ENCODE measurements around the gene TMC8. TPM values are rescaled to one million over a fixed set of nuclear protein-coding genes. Genes with fewer than 3 reads are reported as not detected.

TMC8 gene
- polyA plus RNA-seq, 1 donor from 2014 or later, result 0.41 TPM

DNA sequence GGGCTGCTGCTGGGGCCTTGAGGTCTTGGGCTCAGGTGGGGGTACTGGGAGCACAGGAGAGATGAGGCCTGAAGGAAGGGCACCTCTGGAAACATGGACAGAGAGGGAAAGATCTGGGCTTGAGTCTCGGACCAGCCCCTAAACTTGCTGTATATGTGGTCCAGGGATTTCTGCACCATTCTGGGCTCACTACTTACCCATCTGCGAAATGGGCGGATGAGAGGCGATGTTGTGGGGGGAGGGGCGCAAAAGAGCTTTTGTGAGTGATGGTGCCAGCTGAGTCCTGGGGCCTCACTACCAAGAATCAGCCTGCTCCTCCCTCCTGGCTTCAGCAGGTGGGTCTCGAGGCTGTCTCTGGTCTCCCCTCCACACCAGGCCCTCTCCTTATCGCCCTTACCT is 15.9 kb downstream of the TMC8 start:
- H3K4me3 ChIP-seq (ENCODE audit: low read length), result no peak overlapping the region
- H3K79me2 ChIP-seq (replicated peaks; ENCODE audit: insufficient read depth, low read length), result no peaks in the 10 kb centered on the region
- TF ChIP-seq RAD21 (conservative IDR thresholded peaks at IDR 0.05) (no peak), SMC3 (conservative IDR thresholded peaks at IDR 0.05; ENCODE audit: poor library complexity) (no peak), TAF1 (IDR thresholded peaks at IDR 0.05; ENCODE audit: low read depth) (no peak), EZH2 (IDR thresholded peaks at IDR 0.05; ENCODE audit: borderline replicate concordance, insufficient read depth, low read length, poor library complexity, severe bottlenecking) (no peak), POLR2AphosphoS5 (IDR thresholded peaks at IDR 0.05) (no peak), MXI1 (conservative IDR thresholded peaks at IDR 0.05; ENCODE audit: poor library complexity, severe bottlenecking) (no peak), CTCF (IDR thresholded peaks at IDR 0.05; ENCODE audit: poor library complexity, severe bottlenecking) (no peak), REST (IDR thresholded peaks at IDR 0.05; ENCODE audit: borderline replicate concordance) (no peak), EP300 (conservative IDR thresholded peaks at IDR 0.05; ENCODE audit: poor library complexity, severe bottlenecking) (no peak)
- H3K9ac ChIP-seq (ENCODE audit: low read length), result no peak overlapping the region
- no peaks in the 10 kb centered on the region for H3F3A ChIP-seq (ENCODE audit: insufficient read depth, low read length, poor library complexity, severe bottlenecking)
- H3K9me2 ChIP-seq (ENCODE audit: insufficient read depth, low read length), result no peaks in the 10 kb centered on the region
- no peak overlapping the region for H3K27ac ChIP-seq (ENCODE audit: low read length)
- no peaks in the 10 kb centered on the region for H3K36me3 ChIP-seq (ENCODE audit: insufficient read depth, low read length)
- H3K9me3 ChIP-seq (ENCODE audit: low read length), result no peaks in the 10 kb centered on the region
- H3K4me2 ChIP-seq (ENCODE audit: low read length), result no peak overlapping the region
- H3K27me3 ChIP-seq (ENCODE audit: insufficient read depth, low read depth, low read length), result no peaks in the 10 kb centered on the region
- no peak overlapping the region for H2AFZ ChIP-seq (ENCODE audit: low read depth, low read length)
- no peaks in the 10 kb centered on the region for H4K20me1 ChIP-seq (ENCODE audit: insufficient read depth)

DNA sequence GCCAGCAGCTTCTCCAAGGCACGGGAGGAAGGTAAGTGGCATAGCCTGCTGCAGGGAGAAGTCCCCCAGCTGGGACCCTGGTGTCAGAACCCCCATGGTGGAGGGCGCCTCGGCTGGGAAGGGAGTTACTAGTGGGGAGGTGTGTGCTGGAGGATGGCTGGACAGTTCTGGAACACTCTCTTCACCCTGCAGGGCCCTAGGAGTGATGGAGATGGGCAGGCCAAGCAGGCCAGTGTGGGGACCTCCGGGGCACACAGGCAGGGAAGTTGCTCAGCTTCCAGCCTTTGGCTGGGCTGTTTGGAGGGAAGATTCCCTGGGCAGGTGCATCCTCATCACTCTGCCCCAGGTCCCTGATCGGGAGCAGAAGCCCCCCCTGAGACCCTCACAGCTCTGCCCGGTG is 16.3 kb downstream of the TMC8 start:
- no peak overlapping the region for H3K4me2 ChIP-seq (ENCODE audit: low read length)
- no peak overlapping the region for H3K9ac ChIP-seq (ENCODE audit: low read length)
- TF ChIP-seq CTCF (IDR thresholded peaks at IDR 0.05; ENCODE audit: poor library complexity, severe bottlenecking) (no peak), SMC3 (conservative IDR thresholded peaks at IDR 0.05; ENCODE audit: poor library complexity) (no peak), RAD21 (conservative IDR thresholded peaks at IDR 0.05) (no peak), POLR2AphosphoS5 (IDR thresholded peaks at IDR 0.05) (no peak), TAF1 (IDR thresholded peaks at IDR 0.05; ENCODE audit: low read depth) (no peak), REST (IDR thresholded peaks at IDR 0.05; ENCODE audit: borderline replicate concordance) (no peak), MXI1 (conservative IDR thresholded peaks at IDR 0.05; ENCODE audit: poor library complexity, severe bottlenecking) (no peak)
- no peaks in the 10 kb centered on the region for H3F3A ChIP-seq (ENCODE audit: insufficient read depth, low read length, poor library complexity, severe bottlenecking)
- H3K79me2 ChIP-seq (replicated peaks; ENCODE audit: insufficient read depth, low read length), result no peaks in the 10 kb centered on the region
- no peak overlapping the region for H2AFZ ChIP-seq (ENCODE audit: low read depth, low read length)
- no peaks in the 10 kb centered on the region for H3K36me3 ChIP-seq (ENCODE audit: insufficient read depth, low read length)
- H3K4me3 ChIP-seq (ENCODE audit: low read length), result no peak overlapping the region
- no peak overlapping the region for H3K27ac ChIP-seq (ENCODE audit: low read length)
- no peaks in the 10 kb centered on the region for H3K9me2 ChIP-seq (ENCODE audit: insufficient read depth, low read length)
- H3K9me3 ChIP-seq (ENCODE audit: low read length), result no peaks in the 10 kb centered on the region
- H4K20me1 ChIP-seq (ENCODE audit: insufficient read depth), result no peaks in the 10 kb centered on the region
- H3K27me3 ChIP-seq (ENCODE audit: insufficient read depth, low read depth, low read length), result no peaks in the 10 kb centered on the region

Data from neural cell (in vitro differentiated cells).